WI38 (cell line): ENCODE measurements around the gene C2orf15.
A peak's percentile ranks its signal among the peaks of the same experiment; 100 is the strongest.
"Not testable (repeated sequence)": the region's sequence is repeated elsewhere in the genome, so short reads cannot be mapped to it uniquely, and the experiment has no call there.

Source experiments
- H3K4me3 ChIP-seq: 2 replicates; pipeline ENCODE4 v1.5.1; 2011; ENCODE audit warnings: low read depth, mild to moderate bottlenecking, control low read depth, low read length
- TF ChIP-seq, protein P1 (sequence below): IDR thresholded peaks from 2 replicates; pipeline ENCODE4 v1.5.1; 2012; ENCODE audit warnings: low read depth, mild to moderate bottlenecking, control low read depth, low read length

C2orf15 gene

DNA sequence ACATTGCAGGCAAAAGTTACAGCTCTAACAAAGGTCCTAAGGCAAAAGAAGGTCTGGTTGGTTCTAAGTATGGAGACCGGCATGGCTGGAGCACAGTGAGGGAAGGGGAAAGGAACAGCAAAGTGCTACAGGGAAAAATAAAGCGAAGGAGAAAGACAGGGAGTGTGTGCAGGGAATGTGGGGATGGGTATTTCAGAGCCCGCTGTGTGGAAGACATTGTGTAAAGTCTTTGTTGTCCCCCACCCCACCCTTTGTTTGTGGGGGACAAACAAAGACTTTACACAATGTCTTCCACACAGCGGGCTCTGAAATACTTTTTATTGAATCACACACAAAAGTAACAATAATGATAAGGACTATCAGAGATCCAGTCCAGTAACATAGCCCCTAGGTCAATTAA, 28.9 kb upstream of the C2orf15 start:
- TF ChIP-seq, protein P1, sequence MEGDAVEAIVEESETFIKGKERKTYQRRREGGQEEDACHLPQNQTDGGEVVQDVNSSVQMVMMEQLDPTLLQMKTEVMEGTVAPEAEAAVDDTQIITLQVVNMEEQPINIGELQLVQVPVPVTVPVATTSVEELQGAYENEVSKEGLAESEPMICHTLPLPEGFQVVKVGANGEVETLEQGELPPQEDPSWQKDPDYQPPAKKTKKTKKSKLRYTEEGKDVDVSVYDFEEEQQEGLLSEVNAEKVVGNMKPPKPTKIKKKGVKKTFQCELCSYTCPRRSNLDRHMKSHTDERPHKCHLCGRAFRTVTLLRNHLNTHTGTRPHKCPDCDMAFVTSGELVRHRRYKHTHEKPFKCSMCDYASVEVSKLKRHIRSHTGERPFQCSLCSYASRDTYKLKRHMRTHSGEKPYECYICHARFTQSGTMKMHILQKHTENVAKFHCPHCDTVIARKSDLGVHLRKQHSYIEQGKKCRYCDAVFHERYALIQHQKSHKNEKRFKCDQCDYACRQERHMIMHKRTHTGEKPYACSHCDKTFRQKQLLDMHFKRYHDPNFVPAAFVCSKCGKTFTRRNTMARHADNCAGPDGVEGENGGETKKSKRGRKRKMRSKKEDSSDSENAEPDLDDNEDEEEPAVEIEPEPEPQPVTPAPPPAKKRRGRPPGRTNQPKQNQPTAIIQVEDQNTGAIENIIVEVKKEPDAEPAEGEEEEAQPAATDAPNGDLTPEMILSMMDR: no peak

DNA sequence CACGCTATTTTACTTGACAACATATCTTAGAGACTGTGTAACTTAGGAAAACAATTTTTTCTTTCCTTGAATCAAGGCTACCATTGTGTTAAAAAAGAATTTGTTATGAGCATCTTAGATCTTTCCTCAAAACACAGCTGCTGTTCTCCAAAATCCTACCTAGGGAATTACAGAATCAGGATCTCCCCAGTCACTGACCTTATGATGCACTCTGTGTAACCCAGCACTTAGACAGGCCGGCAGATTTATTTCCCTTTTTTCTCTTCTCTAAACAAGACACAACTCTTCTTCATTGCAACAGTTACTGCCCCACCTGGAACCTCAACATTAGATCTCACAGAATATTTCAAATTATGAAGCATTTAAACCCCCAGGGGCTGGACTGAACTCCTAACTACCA, 13.5 kb upstream of the C2orf15 start:
- H3K4me3 ChIP-seq: no peak overlapping the region
- TF ChIP-seq, protein P1: no peak

More for the DNA sequence above, 28.9 kb upstream of the C2orf15 start:
- H3K4me3 ChIP-seq: no peak overlapping the region

DNA sequence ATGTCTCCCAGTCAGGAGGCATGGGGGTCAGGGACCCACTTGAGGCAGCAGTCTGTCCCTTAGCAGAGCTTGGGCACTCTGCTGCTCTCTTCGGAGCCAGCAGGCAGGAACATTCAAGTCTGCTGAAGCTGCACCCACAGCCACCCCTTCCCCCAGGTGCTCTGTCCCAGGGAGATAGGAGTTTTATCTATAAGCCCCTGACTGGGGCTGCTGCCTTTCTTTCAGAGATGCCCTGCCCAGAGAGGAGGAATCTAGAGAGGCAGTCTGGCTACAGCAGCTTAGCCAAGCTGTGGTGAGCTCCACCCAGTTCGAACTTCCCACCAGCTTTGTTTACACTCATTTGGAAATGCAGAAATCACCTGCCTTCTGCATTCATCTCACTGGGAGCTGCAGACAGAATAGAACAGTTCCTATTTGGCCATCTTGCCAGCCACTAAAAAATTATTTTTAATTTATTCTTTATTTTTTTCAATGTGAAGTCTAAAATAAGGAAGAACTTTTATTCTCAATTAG, 6.4 kb upstream of the C2orf15 start:
- not testable (repeated sequence) for H3K4me3 ChIP-seq

DNA sequence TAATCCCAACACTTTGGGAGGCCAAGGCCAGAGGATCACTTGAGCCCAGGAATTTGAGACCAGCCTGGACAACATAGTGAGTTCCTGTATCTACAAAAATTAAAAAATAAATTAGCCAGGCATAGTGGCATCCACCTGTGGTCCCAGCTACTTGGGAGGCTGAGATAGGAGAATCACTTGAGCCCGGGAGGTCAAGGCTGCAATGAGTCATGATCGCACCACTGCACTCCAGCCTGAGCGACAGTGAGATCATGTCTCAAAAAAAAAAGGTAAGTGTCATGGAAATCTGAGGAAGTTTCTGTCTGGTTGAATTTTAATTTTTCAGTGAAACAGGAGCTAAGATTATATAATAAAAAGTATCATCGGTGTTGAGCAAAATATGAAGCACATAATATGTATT, 2.5 kb upstream of the C2orf15 start:
- H3K4me3 ChIP-seq: no peak overlapping the region
- TF ChIP-seq, protein P1: no peak

DNA sequence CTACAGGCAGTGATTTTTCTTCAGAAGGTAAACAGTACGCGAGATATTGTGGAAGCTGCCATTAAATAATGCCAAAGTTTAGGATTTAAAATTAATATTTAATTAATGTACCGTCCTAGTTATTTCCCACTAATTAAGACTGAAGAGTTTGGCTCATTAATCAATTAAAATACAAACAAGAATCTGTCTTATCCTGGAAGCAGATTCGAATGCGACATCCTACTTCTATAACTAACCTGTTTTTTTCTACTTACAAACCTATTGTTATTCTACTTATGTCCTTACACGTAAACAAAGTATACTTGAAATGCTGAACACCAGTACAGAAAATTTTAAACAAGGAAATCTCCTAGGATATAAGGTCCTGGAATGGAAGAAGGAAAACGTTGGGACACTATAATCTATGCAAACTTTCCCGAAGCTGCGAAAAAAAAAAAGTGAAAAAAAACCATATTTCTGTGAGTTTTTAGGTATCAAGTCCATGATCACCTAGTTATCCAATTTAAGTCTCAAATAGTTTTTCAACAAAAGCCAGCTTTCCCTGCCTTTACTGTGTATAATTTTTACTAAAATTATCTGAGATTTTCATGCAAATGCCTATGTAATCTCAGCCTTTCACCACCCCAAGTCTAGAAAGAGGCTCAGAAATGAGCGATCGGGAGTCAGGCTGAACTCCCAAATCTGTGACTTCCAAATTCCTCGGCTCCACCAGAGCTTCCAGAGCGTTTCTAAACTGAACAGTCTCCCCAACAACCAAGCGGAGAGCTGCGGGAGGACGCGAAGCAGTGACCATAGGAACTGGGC, 1.2 kb upstream of the C2orf15 start:
- TF ChIP-seq, protein P1: no peak
- peak overlapping the region; percentile 67 for H3K4me3 ChIP-seq

DNA sequence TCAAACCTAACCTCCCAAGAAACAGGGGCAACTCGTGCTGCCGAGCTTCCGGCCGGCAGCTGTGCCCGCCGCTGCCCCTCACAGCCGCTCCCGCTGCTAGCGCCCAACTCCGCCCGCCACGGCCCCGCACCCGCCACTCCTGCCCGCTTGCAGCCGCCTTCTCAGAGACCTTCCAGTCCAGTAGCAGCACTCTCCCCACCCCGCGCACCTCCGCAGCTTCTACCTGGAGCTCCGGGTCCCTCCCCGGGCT, 722 bp upstream of the C2orf15 start:
- TF ChIP-seq, protein P1: no peak
- H3K4me3 ChIP-seq: peak overlapping the region; percentile 67

DNA sequence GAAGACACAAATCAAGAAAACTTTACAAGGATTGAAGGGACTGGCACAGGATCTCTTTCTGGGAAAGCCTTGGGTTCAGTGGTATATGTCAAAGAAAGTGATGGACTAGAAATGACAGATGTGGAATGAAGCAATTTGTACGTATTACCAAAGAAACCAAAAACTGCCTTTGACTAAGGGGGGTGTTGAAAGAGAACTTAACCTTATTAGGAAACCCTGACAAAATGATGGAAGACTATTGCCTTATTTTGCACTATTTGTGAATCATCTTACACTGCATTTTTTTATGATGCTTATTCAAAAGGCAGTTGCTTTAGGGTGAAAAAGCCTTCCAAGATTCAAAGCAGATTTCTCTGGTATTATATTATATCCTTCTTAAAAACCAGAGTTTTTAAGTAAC, 9.2 kb downstream of the C2orf15 start:
- no peak overlapping the region for H3K4me3 ChIP-seq
- TF ChIP-seq, protein P1: no peak

DNA sequence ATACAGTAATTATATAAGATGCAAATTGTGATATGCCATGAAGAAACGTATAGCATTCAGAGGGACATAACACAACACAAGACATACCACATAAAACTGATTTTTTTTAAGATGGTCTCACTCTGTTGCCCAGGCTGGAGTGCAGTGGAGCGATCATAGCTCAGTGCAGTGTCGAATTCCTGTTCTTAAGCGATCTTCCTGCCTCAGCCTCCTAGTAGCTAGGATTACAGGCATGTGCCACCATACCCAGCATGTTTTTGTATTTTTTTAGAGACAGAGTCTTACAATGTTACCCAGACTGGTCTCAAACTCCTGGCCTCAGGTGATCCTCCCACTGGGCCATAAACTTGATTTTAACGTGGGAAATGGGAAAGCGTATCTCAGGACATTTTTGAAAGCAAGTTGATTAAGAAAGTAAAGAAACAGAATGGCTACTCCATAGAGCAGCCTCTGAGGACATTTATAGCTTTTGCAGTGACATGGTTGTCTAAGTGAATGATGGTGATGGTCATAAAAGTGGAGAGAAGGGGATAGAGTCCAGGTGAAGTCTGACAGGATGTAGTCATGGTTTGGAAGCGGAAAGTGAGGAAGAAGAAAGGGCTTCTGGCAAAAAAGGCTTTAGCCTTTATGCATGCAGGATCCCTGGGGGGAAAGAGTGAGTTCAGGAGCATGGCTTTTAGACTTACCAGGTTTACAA, 10.8 kb downstream of the C2orf15 start:
- no peak overlapping the region for H3K4me3 ChIP-seq
- TF ChIP-seq, protein P1: no peak
